SK-N-SH treated with all-trans-retinoic acid at 6 μM for 48 hours (cell line): ENCODE data around the gene GSDMA.
"Not testable (repeated sequence)": the region's sequence is repeated elsewhere in the genome, so short reads cannot be mapped to it uniquely, and the experiment has no call there.

Experiments
- ATAC-seq: fragments of 200-7000 bp; cut with Tn5 transposase; 3 replicates; pipeline ENCODE4 v1.9.1; 2020; ENCODE audit warnings: mild to moderate bottlenecking, moderate library complexity
- ARNTL ChIP-seq: fragments of 450-650 bp; formaldehyde crosslinking; IDR thresholded peaks from 2 replicates; pipeline ENCODE4 v1.5.0; 2020; ENCODE audit warnings: low read depth, mild to moderate bottlenecking, moderate library complexity, borderline replicate concordance
- CREB5 ChIP-seq: fragments of 250-450 bp; sonication (Bioruptor Pico); IDR thresholded peaks from 2 replicates; pipeline ENCODE4 v1.5.1; 2020; ENCODE audit warnings: low read depth, mild to moderate bottlenecking, moderate library complexity
- CSRNP3 ChIP-seq: fragments of 250-450 bp; sonication (Bioruptor Pico); IDR thresholded peaks from 2 replicates; pipeline ENCODE4 v1.5.1; 2021; ENCODE audit warnings: mild to moderate bottlenecking, moderate library complexity
- ESRRG ChIP-seq: fragments of 250-450 bp; sonication (Bioruptor Pico); IDR thresholded peaks from 2 replicates; pipeline ENCODE4 v1.6.1; 2021; ENCODE audit warnings: mild to moderate bottlenecking
- GLIS3 ChIP-seq: fragments of 250-450 bp; sonication (Bioruptor Pico); IDR thresholded peaks from 2 replicates; pipeline ENCODE4 v1.5.0; 2020; ENCODE audit warnings: mild to moderate bottlenecking, moderate library complexity
- PATZ1 ChIP-seq: fragments of 250-450 bp; sonication (Bioruptor Pico); IDR thresholded peaks from 2 replicates; pipeline ENCODE4 v1.8.0; 2020; ENCODE audit warnings: mild to moderate bottlenecking, moderate library complexity, borderline replicate concordance
- PPARA ChIP-seq: fragments of 250-450 bp; sonication (Bioruptor Pico); IDR thresholded peaks from 2 replicates; pipeline ENCODE4 v1.5.0; 2020; ENCODE audit warnings: mild to moderate bottlenecking, borderline replicate concordance
- RARB ChIP-seq: fragments of 250-450 bp; sonication (Bioruptor Pico); IDR thresholded peaks from 2 replicates; pipeline ENCODE4 v1.8.0; 2021; ENCODE audit warnings: mild to moderate bottlenecking, moderate library complexity
- TCF4 ChIP-seq: fragments of 250-450 bp; sonication (Bioruptor Pico); IDR thresholded peaks from 2 replicates; pipeline ENCODE4 v1.8.0; 2021; ENCODE audit warnings: mild to moderate bottlenecking, moderate library complexity, borderline replicate concordance
- TOX ChIP-seq: fragments of 250-450 bp; sonication (Bioruptor Pico); IDR thresholded peaks from 2 replicates; pipeline ENCODE4 v1.8.0; 2021; ENCODE audit warnings: mild to moderate bottlenecking, moderate library complexity, borderline replicate concordance
- ZFP3 ChIP-seq: fragments of 250-450 bp; sonication (Bioruptor Pico); IDR thresholded peaks from 2 replicates; pipeline ENCODE4 v1.5.0; 2020; ENCODE audit warnings: mild to moderate bottlenecking, moderate library complexity
- ZFP30 ChIP-seq: fragments of 450-650 bp; formaldehyde crosslinking; IDR thresholded peaks from 2 replicates; pipeline ENCODE4 v1.5.0; 2022; ENCODE audit warnings: mild to moderate bottlenecking, moderate library complexity
- ZNF565 ChIP-seq: fragments of 450-650 bp; formaldehyde crosslinking; conservative IDR thresholded peaks from 2 replicates; pipeline ENCODE4 v1.5.0; 2020; ENCODE audit warnings: low read depth, mild to moderate bottlenecking, moderate library complexity
- ZNF70 ChIP-seq: fragments of 450-650 bp; formaldehyde crosslinking; IDR thresholded peaks from 2 replicates; pipeline ENCODE4 v1.5.0; 2020; ENCODE audit warnings: mild to moderate bottlenecking, moderate library complexity
- ZNF8 ChIP-seq: fragments of 450-650 bp; formaldehyde crosslinking; IDR thresholded peaks from 2 replicates; pipeline ENCODE4 v1.5.0; 2020; ENCODE audit warnings: mild to moderate bottlenecking, moderate library complexity
- TF ChIP-seq, protein P1 (sequence below): fragments of 250-450 bp; sonication (Bioruptor Pico); IDR thresholded peaks from 2 replicates; pipeline ENCODE4 v1.8.0; 2021; ENCODE audit warnings: low read depth, mild to moderate bottlenecking, moderate library complexity, borderline replicate concordance

The GSDMA gene

GRCh38 chr17:40004712-40005111 lies 41.9 kb downstream of the GSDMA start:
- ATAC-seq = no peak
- TF ChIP-seq CREB5 (CRISPR knock-in tag) = no peak
- no peak for TF ChIP-seq PATZ1 (CRISPR knock-in tag)
- no peak for TF ChIP-seq RARB (CRISPR knock-in tag)
- no peak for TF ChIP-seq TOX (CRISPR knock-in tag)
- TF ChIP-seq TCF4 (CRISPR knock-in tag) = no peak

- TF ChIP-seq ZNF565 (no peak), ZFP30 (CRISPR knock-in tag) (no peak), ZFP3 (CRISPR knock-in tag) (no peak)
- TF ChIP-seq, protein P1, sequence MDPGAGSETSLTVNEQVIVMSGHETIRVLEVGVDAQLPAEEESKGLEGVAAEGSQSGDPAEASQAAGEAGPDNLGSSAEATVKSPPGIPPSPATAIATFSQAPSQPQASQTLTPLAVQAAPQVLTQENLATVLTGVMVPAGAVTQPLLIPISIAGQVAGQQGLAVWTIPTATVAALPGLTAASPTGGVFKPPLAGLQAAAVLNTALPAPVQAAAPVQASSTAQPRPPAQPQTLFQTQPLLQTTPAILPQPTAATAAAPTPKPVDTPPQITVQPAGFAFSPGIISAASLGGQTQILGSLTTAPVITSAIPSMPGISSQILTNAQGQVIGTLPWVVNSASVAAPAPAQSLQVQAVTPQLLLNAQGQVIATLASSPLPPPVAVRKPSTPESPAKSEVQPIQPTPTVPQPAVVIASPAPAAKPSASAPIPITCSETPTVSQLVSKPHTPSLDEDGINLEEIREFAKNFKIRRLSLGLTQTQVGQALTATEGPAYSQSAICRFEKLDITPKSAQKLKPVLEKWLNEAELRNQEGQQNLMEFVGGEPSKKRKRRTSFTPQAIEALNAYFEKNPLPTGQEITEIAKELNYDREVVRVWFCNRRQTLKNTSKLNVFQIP (CRISPR knock-in tag) = no peak
- no peak for ATAC-seq
Observed at GRCh38 chr17:40005520-40005919, 42.7 kb downstream of the GSDMA start.

GRCh38 chr17:40010946-40011500 lies 48.2 kb downstream of the GSDMA start:
- ATAC-seq = not testable (repeated sequence)

- ATAC-seq = not testable (repeated sequence)
Observed at GRCh38 chr17:40012017-40012647, 49.3 kb downstream of the GSDMA start.

- TF ChIP-seq TCF4 (CRISPR knock-in tag) (no peak), ESRRG (no peak), CREB5 (CRISPR knock-in tag) (no peak), CSRNP3 (CRISPR knock-in tag) (no peak), ZNF70 (CRISPR knock-in tag) (no peak), ZNF8 (no peak)
- no peak for ATAC-seq
Observed at GRCh38 chr17:40014375-40014980, 51.7 kb downstream of the GSDMA start.

DNA sequence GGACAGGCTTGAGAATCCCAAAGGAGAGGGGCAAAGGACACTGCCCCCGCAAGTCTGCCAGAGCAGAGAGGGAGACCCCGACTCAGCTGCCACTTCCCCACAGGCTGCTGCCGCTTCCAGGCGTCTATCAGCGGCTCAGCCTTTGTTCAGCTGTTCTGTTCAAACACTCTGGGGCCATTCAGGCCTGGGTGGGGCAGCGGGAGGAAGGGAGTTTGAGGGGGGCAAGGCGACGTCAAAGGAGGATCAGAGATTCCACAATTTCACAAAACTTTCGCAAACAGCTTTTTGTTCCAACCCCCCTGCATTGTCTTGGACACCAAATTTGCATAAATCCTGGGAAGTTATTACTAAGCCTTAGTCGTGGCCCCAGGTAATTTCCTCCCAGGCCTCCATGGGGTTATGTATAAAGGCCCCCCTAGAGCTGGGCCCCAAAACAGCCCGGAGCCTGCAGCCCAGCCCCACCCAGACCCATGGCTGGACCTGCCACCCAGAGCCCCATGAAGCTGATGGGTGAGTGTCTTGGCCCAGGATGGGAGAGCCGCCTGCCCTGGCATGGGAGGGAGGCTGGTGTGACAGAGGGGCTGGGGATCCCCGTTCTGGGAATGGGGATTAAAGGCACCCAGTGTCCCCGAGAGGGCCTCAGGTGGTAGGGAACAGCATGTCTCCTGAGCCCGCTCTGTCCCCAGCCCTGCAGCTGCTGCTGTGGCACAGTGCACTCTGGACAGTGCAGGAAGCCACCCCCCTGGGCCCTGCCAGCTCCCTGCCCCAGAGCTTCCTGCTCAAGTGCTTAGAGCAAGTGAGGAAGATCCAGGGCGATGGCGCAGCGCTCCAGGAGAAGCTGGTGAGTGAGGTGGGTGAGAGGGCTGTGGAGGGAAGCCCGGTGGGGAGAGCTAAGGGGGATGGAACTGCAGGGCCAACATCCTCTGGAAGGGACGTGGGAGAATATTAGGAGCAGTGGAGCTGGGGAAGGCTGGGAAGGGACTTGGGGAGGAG lies 52.5 kb downstream of the GSDMA start, which contains the start of gene CSF3:
Gene CSF3 (plus strand): TSS at position 436 of the 993 bp plus-strand sequence. CDS start 35 bp downstream, at position 471.
- no peak for ATAC-seq
- TF ChIP-seq, protein P1 (CRISPR knock-in tag) = no peak
- TF ChIP-seq ARNTL (CRISPR knock-in tag) (no peak), PPARA (CRISPR knock-in tag) (no peak), CSRNP3 (CRISPR knock-in tag) (no peak), GLIS3 (CRISPR knock-in tag) (no peak)
